Right ventricle myocardium inferior (tissue), 1 donor: Measurements from ENCODE around the gene OR8A1. TPM values are rescaled to one million over a fixed set of nuclear protein-coding genes. Genes with fewer than 3 reads are reported as not detected.
"Not testable (repeated sequence)": the region's sequence is repeated elsewhere in the genome, so short reads cannot be mapped to it uniquely, and the experiment has no call there.

Experiments used
- ATAC-seq: fragments of 200-7000 bp; cut with Tn5 transposase; one replicate; pipeline ENCODE4 v1.9.1; 2020; ENCODE audit warnings: mild to moderate bottlenecking, moderate library complexity
- DNase-seq: peaks from one replicate; pipeline ENCODE4 v3.0.0; 2021; ENCODE audit errors: missing footprints
- intact Hi-C: fragments of 100-400 bp; cut with DNase I; formaldehyde crosslinking; loops from one replicate; pipeline ENCODE4 v1.11.0; 2022
- total RNA-seq: library from RNA; stranded (reverse); fragmentation: NEBNext Ultra II Directional; extraction: Animal tissue kit (Norgen Biotek cat#: 25700); gene quantifications from one replicate; pipeline ENCODE4 v1.2.1, GENCODE V29; 2021
- donor health status: DM: no; HTN: yes; CAD: no; lungs with severe emphysema.

OR8A1 gene
- total RNA-seq, 1 donor from 2014 or later, result not detected

- DNase-seq (peak; percentile 71), ATAC-seq (no peak)
- intact Hi-C loops, result loop anchor here (2.0 to 10.0 kb wide), 2 partner anchors 170 to 512 kb away; no protein-coding TSS in a partner anchor
Measured at GRCh38 chr11:124586238-124586860, 16.6 kb downstream of the OR8A1 start.

GRCh38 chr11:124591430-124591829 lies 21.6 kb downstream of the OR8A1 start:
- intact Hi-C loops, result no loop called here
- no peak for DNase-seq
- ATAC-seq, result no peak

GRCh38 chr11:124592627-124593026 lies 22.8 kb downstream of the OR8A1 start:
- intact Hi-C loops, result no loop called here
- DNase-seq (no peak), ATAC-seq (no peak)

- intact Hi-C loops, result no loop called here
Measured at GRCh38 chr11:124595302-124595701, 25.5 kb downstream of the OR8A1 start.

GRCh38 chr11:124597626-124598025 lies 27.8 kb downstream of the OR8A1 start:
- no peak for ATAC-seq
- DNase-seq, result no peak
- intact Hi-C loops, result no loop called here

More at GRCh38 chr11:124595302-124595701, 25.5 kb downstream of the OR8A1 start:
- ATAC-seq, result no peak
- no peak for DNase-seq

- intact Hi-C loops, result no loop called here
- DNase-seq, result no peak
- ATAC-seq, result no peak
Measured at GRCh38 chr11:124600621-124601320, 31.0 kb downstream of the OR8A1 start.

- intact Hi-C loops, result no loop called here
- no peak for ATAC-seq
- no peak for DNase-seq
Measured at GRCh38 chr11:124602193-124602592, 32.4 kb downstream of the OR8A1 start.

- ATAC-seq, intact Hi-C loops, DNase-seq: not testable (repeated sequence)
Measured at GRCh38 chr11:124602723-124603122, 32.9 kb downstream of the OR8A1 start.

GRCh38 chr11:124605719-124606118 lies 35.9 kb downstream of the OR8A1 start:
- intact Hi-C loops, result no loop called here
- ATAC-seq (peak; percentile 10), DNase-seq (no peak)

- DNase-seq (no peak), ATAC-seq (no peak)
- intact Hi-C loops, result no loop called here
Measured at GRCh38 chr11:124608147-124608546, 38.4 kb downstream of the OR8A1 start.

GRCh38 chr11:124610295-124610694 lies 40.5 kb downstream of the OR8A1 start:
- no peak for ATAC-seq
- no peak for DNase-seq
- intact Hi-C loops, result no loop called here

- no peak for DNase-seq
- ATAC-seq, result no peak
- intact Hi-C loops, result no loop called here
Measured at GRCh38 chr11:124611064-124611463, 41.3 kb downstream of the OR8A1 start, which contains the start of gene PANX3. Gene PANX3 (plus strand): TSS chr11:124611428. CDS start chr11:124611557, 129 bp downstream.

GRCh38 chr11:124612045-124612444 lies 42.2 kb downstream of the OR8A1 start:
- no peak for ATAC-seq
- DNase-seq, result no peak
- intact Hi-C loops, result no loop called here

- intact Hi-C loops, result no loop called here
- no peak for DNase-seq
- no peak for ATAC-seq
Measured at GRCh38 chr11:124612567-124613246, 42.9 kb downstream of the OR8A1 start.

- ATAC-seq (no peak), DNase-seq (no peak)
- intact Hi-C loops, result no loop called here
Measured at GRCh38 chr11:124618863-124619262, 49.1 kb downstream of the OR8A1 start.

Other genes starting within 250 kb of the OR8A1 start
- not detected for gene OR8D2, start 249.8 kb upstream of the OR8A1 start, total RNA-seq
- not detected for gene OR8B2, start 185.5 kb upstream of the OR8A1 start, total RNA-seq
- gene OR8B3, start 171.0 kb upstream of the OR8A1 start, total RNA-seq, result not detected
- not detected for gene OR8B4, start 145.1 kb upstream of the OR8A1 start, total RNA-seq
- not detected for gene OR8B8, start 124.3 kb upstream of the OR8A1 start, total RNA-seq
- not detected for gene OR8B12, start 26.3 kb upstream of the OR8A1 start, total RNA-seq
- not detected for gene PANX3, start 41.4 kb downstream of the OR8A1 start, total RNA-seq
- 21.0 TPM for gene TBRG1, start 52.9 kb downstream of the OR8A1 start, total RNA-seq
- 83.1 TPM for gene SIAE, start 103.7 kb downstream of the OR8A1 start, total RNA-seq
- 2.6 TPM for gene SPA17, start 103.9 kb downstream of the OR8A1 start, total RNA-seq
- gene NRGN, start 169.9 kb downstream of the OR8A1 start, total RNA-seq, result 6.4 TPM
- 0.70 TPM for gene VSIG2, start 182.3 kb downstream of the OR8A1 start, total RNA-seq
- 43.1 TPM for gene ESAM, start 192.3 kb downstream of the OR8A1 start, total RNA-seq
- gene MSANTD2, start 230.4 kb downstream of the OR8A1 start, total RNA-seq, result 3.8 TPM